ENCODE data around the gene GPATCH8. TPM values are rescaled to one million over a fixed set of nuclear protein-coding genes. Genes with fewer than 3 reads are reported as not detected.

Gene GPATCH8
- total and polyA plus RNA-seq, 2 donors (not counting 3 experiments of a cell fraction or from before 2014, with no cell fraction given), result 14.6 to 35.3 TPM

DNA sequence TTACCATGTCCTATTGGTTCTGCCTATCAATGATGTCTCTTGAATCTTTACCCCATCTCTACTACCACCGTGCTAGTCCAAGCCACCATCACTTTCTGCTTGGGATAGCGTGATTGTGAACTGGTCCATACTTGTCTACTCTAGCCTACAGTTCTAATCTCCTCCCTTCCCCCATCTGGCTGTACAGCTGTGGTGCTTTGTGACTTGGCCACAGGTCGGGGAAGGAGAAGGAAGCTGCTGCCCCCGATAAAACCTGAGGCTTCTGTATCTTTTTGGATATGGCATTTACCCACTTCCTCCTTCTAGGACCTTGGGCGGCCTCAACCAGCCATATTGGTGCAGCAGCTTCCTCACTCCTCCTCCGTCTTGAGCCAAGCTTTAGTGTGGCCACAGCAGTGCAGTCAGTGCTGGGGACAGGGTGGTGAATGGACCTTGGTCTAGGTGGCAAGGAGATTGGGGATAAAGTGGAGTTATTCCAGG lies 113.4 kb downstream of the GPATCH8 start:
- POLR2A ChIA-PET, result no interaction called here
- H3K4me3 ChIP-seq (replicated peaks in 1 of 3; ENCODE audit: insufficient read depth in 1 of 3, low read depth in 1 of 3, low read length in 3 of 3), result no peak overlapping the region
- no peaks in the 10 kb centered on the region for H3K36me3 ChIP-seq (ENCODE audit: control insufficient read depth in 2 of 2, extremely low read depth in 1 of 2, insufficient read depth in 2 of 2, low read length in 2 of 2)
- CTCF ChIA-PET, result interaction anchor here (1.6 to 2.0 kb wide), 2 partner anchors 27 to 134 kb away, joined by 3 to 7 read pairs; partner anchors contain the start of gene FAM171A2
- H3K9ac ChIP-seq (replicated peaks; ENCODE audit: extremely low read depth, insufficient read depth, low read length), result no peak overlapping the region
- no peak overlapping the region for H2AFZ ChIP-seq (ENCODE audit: low read depth, low read length)
- no peak for FAIRE-seq
- TF ChIP-seq EZH2 (IDR thresholded peaks at IDR 0.05; ENCODE audit: borderline replicate concordance, low read depth, low read length, severe bottlenecking), result no peak
- no peak for TF ChIP-seq FOS (IDR thresholded peaks at IDR 0.05; ENCODE audit: borderline replicate concordance, insufficient read depth, low read length)
- TF ChIP-seq MYC (IDR thresholded peaks at IDR 0.05; ENCODE audit: low read depth, low read length), result no peak
- no peak for TF ChIP-seq POLR2AphosphoS5 (IDR thresholded peaks at IDR 0.05; ENCODE audit: insufficient read depth, low read depth, low read length)
- no peak for TF ChIP-seq POLR2A (IDR thresholded peaks at IDR 0.05; ENCODE audit: low read depth, low read length)
- TF ChIP-seq MAX (IDR thresholded peaks at IDR 0.05; ENCODE audit: insufficient read depth, insufficient read length), result no peak
- TF ChIP-seq, protein P1, sequence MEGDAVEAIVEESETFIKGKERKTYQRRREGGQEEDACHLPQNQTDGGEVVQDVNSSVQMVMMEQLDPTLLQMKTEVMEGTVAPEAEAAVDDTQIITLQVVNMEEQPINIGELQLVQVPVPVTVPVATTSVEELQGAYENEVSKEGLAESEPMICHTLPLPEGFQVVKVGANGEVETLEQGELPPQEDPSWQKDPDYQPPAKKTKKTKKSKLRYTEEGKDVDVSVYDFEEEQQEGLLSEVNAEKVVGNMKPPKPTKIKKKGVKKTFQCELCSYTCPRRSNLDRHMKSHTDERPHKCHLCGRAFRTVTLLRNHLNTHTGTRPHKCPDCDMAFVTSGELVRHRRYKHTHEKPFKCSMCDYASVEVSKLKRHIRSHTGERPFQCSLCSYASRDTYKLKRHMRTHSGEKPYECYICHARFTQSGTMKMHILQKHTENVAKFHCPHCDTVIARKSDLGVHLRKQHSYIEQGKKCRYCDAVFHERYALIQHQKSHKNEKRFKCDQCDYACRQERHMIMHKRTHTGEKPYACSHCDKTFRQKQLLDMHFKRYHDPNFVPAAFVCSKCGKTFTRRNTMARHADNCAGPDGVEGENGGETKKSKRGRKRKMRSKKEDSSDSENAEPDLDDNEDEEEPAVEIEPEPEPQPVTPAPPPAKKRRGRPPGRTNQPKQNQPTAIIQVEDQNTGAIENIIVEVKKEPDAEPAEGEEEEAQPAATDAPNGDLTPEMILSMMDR (IDR thresholded peaks at IDR 0.05; ENCODE audit: extremely low read depth in 1 of 2, insufficient read depth in 1 of 2, low read depth in 1 of 2, low read length in 2 of 2), result no peak
- no peak for TF ChIP-seq JUN (IDR thresholded peaks at IDR 0.05; ENCODE audit: borderline replicate concordance, insufficient read depth, insufficient read length, low read depth)
- no peak for TF ChIP-seq GATA2 (IDR thresholded peaks at IDR 0.05; ENCODE audit: insufficient read depth, insufficient read length, low read depth, low read length)
- no peak for DNase-seq (ENCODE audit: low read depth, low spot score)
- H3K27me3 ChIP-seq (ENCODE audit: control insufficient read depth in 2 of 2, insufficient read depth in 2 of 2, low read length in 2 of 2), result peaks cover 1 to 7% of the 10 kb centered on the region in 2 experiments
- no peak overlapping the region for H3K4me2 ChIP-seq (ENCODE audit: insufficient read depth, low read length)
- no TSS peak for BruUV-seq (replicated peaks)
- no peaks in the 10 kb centered on the region for H3K9me3 ChIP-seq (replicated peaks; ENCODE audit: control insufficient read depth, insufficient read depth, low read length)
- dilution Hi-C loops (cut with MboI; ENCODE audit: extremely low pct_ligation_motif_present, low sequenced_read_pairs) (no loop called here), intact Hi-C loops (cut with micrococcal nuclease) (no loop called here)
- H3K79me2 ChIP-seq (ENCODE audit: control insufficient read depth, insufficient read depth, low read length), result no peaks in the 10 kb centered on the region
- H3K9me1 ChIP-seq (replicated peaks; ENCODE audit: control insufficient read depth, extremely low read depth, insufficient read depth, low read length), result no peaks in the 10 kb centered on the region
- peaks cover 8% of the 10 kb centered on the region for H3K4me1 ChIP-seq (ENCODE audit: control insufficient read depth, extremely low read depth, insufficient read depth, low read length)
- H3K27ac ChIP-seq (ENCODE audit: insufficient read depth, low read depth, low read length), result no peak overlapping the region
- H4K20me1 ChIP-seq (replicated peaks; ENCODE audit: control insufficient read depth, extremely low read depth, insufficient read depth, low read length), result no peaks in the 10 kb centered on the region

Data from endothelial cell of umbilical vein (primary cell).